PC-9 (cell line): ENCODE measurements around the gene ZMYM3.

ENCODE experiments used
- CTCF ChIP-seq: fragments of 200-600 bp; sonication (generic); conservative IDR thresholded peaks from 2 replicates; pipeline ENCODE4 v1.6.1; 2017; ENCODE audit warnings: mixed run types, antibody characterized with exemption, mild to moderate bottlenecking, moderate library complexity
- EZH2 ChIP-seq: fragments of 200-600 bp; sonication (generic); IDR thresholded peaks from 2 replicates; pipeline ENCODE4 v1.8.0; 2017; ENCODE audit warnings: antibody characterized with exemption, low read depth

GRCh38 chrX:71214604-71215337 lies 39.2 kb downstream of the ZMYM3 start:
- TF ChIP-seq CTCF (no peak), EZH2 (no peak)
